Lower leg skin (tissue), 4 donors: Measurements from ENCODE around the gene LYZL1. TPM values are rescaled to one million over a fixed set of nuclear protein-coding genes. Genes with fewer than 3 reads are reported as not detected.
A peak's percentile ranks its signal among the peaks of the same experiment; 100 is the strongest.

Experiments used
- DNase-seq, 2 donors: peaks; one replicate each; pipeline ENCODE4 v3.0.0-alpha.2; 2019; ENCODE audit warnings: low spot score in 2 of 2
- H3K4me3 ChIP-seq: fragments of 200-600 bp; sonication (generic); 2 replicates; pipeline ENCODE4 v1.5.1; 2017; ENCODE audit warnings: mild to moderate bottlenecking, low read depth; ENCODE audit not compliant: poor library complexity, severe bottlenecking
- POLR2A ChIP-seq, 2 donors: fragments of 450-650 bp; IDR thresholded peaks; one replicate each; pipeline ENCODE4 v1.6.1; 2016 to 2017; ENCODE audit warnings: antibody characterized with exemption in 2 of 2, mild to moderate bottlenecking in 1 of 2, moderate library complexity in 1 of 2
- WGBS, 2 donors: methylation state at CpG; one replicate each; pipeline ENCODE4 v1.1.5; 2018; 5-methylcytosine and 5-hydroxymethylcytosine counted together
- intact Hi-C: fragments of 100-400 bp; cut with DNase I; formaldehyde crosslinking; loops from one replicate; pipeline ENCODE4 v1.15.0; 2023; ENCODE audit warnings: low total_unique reads
- total RNA-seq, 4 donors: library from RNA; depleted of rRNA; stranded (reverse); fragments of >200 nt; gene quantifications; one replicate each; pipeline ENCODE4 v1.1.0, GENCODE V29; 2016
- TF ChIP-seq, protein P1 (sequence below), 3 donors: fragments of 450-650 bp; IDR thresholded peaks; one replicate each; pipeline ENCODE4 v1.5.1; 2016; ENCODE audit warnings: antibody characterized with exemption in 3 of 3, mild to moderate bottlenecking in 3 of 3, moderate library complexity in 2 of 3

Gene LYZL1
- total RNA-seq, 4 donors from 2014 or later, result not detected

DNA sequence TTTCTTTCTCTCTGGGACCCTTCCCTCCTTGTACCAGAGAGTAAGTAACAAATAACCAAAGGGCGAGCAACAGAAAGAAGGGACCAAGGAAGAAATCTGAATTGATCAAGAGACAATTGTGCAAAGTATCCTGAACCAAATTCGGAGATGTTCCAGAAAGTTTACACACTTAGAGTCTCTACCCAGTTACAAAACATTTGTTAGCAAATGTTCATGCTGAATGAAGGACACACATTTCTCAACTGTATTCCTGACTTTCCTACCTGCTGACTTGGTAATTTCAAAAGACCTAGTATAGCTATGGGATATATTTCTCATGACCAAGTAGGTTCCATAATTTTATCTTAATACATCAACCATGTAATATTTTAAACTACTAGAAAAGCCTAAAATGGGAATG is 37.4 kb downstream of the LYZL1 start:
- DNase-seq, result no peak
- 86 to 91% methylated on average over 2 of the region's 2 CpGs for WGBS, 2 donors
- TF ChIP-seq, protein P1, sequence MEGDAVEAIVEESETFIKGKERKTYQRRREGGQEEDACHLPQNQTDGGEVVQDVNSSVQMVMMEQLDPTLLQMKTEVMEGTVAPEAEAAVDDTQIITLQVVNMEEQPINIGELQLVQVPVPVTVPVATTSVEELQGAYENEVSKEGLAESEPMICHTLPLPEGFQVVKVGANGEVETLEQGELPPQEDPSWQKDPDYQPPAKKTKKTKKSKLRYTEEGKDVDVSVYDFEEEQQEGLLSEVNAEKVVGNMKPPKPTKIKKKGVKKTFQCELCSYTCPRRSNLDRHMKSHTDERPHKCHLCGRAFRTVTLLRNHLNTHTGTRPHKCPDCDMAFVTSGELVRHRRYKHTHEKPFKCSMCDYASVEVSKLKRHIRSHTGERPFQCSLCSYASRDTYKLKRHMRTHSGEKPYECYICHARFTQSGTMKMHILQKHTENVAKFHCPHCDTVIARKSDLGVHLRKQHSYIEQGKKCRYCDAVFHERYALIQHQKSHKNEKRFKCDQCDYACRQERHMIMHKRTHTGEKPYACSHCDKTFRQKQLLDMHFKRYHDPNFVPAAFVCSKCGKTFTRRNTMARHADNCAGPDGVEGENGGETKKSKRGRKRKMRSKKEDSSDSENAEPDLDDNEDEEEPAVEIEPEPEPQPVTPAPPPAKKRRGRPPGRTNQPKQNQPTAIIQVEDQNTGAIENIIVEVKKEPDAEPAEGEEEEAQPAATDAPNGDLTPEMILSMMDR (IDR thresholded peaks at IDR 0.05), result no peak
- no peak for TF ChIP-seq POLR2A (IDR thresholded peaks at IDR 0.05)
- intact Hi-C loops, result no loop called here
- H3K4me3 ChIP-seq, result no peak overlapping the region

DNA sequence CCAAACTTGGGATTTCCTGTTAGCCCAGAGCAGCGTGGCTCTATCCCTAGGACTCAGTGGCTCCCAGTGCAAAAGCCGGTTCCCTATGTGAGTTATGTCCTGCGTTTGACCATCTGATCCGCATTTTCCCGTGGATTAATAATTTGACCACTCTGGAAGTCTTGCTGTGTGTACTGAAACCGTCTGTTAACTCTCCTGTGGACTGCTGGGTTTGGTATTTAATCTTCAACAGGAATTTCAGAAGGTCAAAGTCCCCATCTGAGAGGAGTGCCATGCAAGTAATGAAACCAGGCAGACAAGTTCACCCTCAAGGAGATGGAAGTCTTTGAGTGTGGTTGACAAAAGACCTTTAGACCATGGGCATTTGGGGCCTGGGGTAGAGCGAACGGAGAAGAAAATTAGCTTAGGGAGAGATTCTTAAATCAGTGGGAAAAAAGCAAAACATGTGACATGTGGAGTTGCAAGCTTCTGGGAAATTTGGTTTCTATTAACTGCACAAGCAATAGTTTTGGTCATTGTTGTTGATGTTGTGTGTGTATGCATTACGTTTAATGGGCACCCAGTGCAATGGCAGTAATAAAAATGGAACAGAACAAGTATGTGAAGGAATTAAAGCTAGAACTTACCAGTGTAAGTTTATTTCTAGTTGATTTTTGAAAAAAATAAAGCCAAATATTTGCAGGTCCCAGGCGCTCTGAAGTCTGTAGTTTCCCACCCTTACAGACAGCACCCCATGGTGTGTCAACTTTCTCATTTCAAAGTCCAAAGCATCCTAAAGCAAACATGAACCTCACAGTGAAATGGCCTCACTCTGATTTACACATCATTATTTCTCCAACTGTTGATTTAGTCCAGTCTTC is 38.2 kb downstream of the LYZL1 start:
- intact Hi-C loops, result no loop called here
- 85 to 86% methylated on average over 10 of the region's 10 CpGs for WGBS, 2 donors

DNA sequence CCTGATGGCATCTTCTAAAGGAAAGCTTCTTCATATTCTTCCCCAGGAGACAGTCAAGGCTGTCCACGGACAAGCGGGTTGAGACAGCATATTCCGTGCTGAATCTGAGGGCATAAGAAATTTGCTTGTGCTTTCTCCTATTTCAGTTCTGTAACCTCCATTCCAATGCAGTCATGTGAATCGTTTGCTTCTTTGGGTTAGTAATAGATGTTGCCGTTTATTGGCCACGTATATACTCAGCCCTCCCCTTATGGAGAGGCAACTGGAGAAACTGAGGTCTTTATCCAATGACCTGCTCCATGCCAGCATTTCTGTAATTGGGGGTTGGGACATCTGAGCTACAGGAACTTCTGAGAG is 38.9 kb downstream of the LYZL1 start:
- TF ChIP-seq POLR2A (IDR thresholded peaks at IDR 0.05), result no peak
- TF ChIP-seq, protein P1 (IDR thresholded peaks at IDR 0.05), result no peak
- intact Hi-C loops, result no loop called here
- H3K4me3 ChIP-seq, result no peak overlapping the region
- 90 to 93% methylated on average over 6 of the region's 6 CpGs for WGBS, 2 donors
- DNase-seq, result no peak

More for the DNA sequence above, 38.2 kb downstream of the LYZL1 start:
- TF ChIP-seq, protein P1 (IDR thresholded peaks at IDR 0.05), result no peak
- no peak for TF ChIP-seq POLR2A (IDR thresholded peaks at IDR 0.05)
- no peak for DNase-seq
- H3K4me3 ChIP-seq, result no peak overlapping the region

DNA sequence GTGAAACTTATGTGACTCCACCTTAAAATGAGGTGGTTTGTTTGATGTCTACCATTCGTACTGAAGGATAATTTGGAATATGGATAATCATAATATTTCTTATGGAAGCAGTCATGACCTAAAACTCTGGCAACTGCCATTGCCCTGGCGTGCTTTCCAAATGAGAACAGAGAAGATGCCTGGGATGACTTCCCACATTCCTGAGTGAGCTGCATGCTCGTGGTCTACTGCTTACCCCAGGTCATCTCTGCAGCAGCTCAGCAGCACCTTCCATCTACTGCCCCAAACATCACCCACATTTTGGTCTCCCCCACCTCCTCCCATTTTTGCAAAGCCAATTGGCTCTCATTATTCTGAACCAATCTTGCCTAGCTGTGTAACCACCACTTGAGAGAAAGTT is 40.1 kb downstream of the LYZL1 start:
- no peak overlapping the region for H3K4me3 ChIP-seq
- TF ChIP-seq, protein P1 (IDR thresholded peaks at IDR 0.05), result no peak
- TF ChIP-seq POLR2A (IDR thresholded peaks at IDR 0.05), result no peak
- DNase-seq, result peak in 1 of 2 donors; percentile 58
- WGBS, 2 donors, result 33 to 34% methylated on average over 3 of the region's 3 CpGs
- intact Hi-C loops, result no loop called here

DNA sequence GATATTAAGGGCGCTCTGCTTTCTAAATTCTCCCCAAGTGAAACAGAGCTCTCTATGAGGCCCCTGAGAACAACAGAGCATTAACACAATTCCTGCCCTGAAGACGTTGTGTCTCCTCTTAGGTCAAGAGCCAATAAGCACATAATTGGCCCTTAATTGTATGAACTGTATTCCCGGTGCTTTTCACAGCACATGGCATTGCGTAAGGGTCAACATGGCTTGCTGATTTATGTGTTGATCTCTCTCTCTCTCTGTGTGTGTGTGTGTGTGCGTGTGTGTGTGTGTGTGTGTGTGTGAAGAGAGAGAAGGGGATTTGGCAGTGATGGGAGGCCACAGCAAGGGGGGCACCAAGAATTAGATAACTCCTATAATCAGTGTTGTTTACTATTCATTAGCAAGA is 40.5 kb downstream of the LYZL1 start:
- WGBS, 2 donors, result 49 to 56% methylated on average over 5 of the region's 5 CpGs

More for the DNA sequence above, 40.5 kb downstream of the LYZL1 start:
- TF ChIP-seq POLR2A (IDR thresholded peaks at IDR 0.05), result no peak
- TF ChIP-seq, protein P1 (IDR thresholded peaks at IDR 0.05), result no peak
- intact Hi-C loops, result no loop called here
- DNase-seq, result no peak
- H3K4me3 ChIP-seq, result no peak overlapping the region
